ENCODE results near the gene EVC2.
"Not testable (repeated sequence)": the region's sequence is repeated elsewhere in the genome, so short reads cannot be mapped to it uniquely, and the experiment has no call there.

Gene EVC2

DNA sequence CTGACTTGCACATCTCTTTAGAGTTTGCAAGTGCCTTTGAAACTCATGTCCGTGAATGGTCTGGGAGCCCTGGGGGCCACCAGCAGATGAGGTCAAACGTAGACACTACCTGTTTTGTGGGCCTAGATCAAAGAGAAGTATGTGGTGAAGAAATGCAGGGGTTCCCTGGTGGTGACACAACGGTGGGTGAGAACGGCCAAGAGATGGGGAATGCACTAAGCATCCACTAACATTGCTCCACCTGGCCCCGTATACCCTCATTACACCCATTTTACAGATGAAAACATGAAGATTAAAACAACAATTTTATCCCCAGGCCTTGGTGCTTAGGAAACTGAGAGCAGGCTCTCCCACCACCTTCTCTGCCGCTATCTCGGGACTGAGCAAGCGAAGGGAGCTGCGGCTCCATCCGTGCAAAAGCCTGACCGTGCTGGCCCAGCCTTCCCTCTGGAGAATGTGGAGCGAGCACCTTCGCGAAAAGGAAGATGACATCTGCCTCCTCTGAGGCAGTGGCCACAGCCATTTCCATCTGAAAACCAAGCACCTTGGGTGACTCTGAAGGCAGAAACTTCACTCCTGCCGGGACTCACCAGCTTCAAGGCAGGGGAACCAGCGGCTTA is 91.9 kb downstream of the EVC2 start:
- DNase-seq = no peak

- DNase-seq = no peak
These were observed 92.8 kb downstream of the EVC2 start for GRCh38 chr4:5615496-5616075.

GRCh38 chr4:5611750-5612149 is 96.6 kb downstream of the EVC2 start:
- DNase-seq = no peak

DNA sequence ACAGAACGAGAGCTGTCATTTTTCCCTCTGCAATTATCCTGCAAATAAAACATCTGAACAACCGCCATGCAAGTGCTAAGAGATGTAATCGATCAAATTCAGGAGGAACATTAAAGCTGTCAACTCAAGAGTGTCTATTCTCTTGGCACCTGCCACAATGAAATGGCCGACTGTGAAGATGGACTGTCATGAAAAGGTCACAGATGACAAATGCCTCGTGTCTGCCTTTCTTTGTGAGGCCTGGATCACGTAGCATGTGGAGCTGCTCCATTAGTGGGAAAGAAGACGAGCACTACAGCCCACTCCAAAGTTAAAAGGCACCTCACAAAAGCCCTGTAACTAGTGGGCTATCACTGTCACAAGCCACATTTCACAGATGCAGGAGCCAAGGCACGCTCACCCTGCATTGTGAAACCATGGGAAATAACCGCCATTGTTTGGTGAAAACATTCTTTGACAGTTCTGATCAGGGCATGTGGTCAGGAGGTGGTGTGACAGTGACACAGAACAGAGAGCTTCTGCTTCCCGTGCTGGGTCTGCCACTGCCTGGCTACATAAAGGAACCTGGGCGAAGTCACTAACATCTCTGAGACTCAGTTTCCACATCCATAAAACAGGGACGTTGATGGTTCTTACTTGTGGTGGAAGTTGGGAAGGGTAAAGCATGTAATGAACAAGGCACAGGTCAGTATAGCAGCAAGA is 98.9 kb downstream of the EVC2 start:
- DNase-seq = no peak

GRCh38 chr4:5593828-5594227 is 114.5 kb downstream of the EVC2 start:
- DNase-seq = not testable (repeated sequence)

DNA sequence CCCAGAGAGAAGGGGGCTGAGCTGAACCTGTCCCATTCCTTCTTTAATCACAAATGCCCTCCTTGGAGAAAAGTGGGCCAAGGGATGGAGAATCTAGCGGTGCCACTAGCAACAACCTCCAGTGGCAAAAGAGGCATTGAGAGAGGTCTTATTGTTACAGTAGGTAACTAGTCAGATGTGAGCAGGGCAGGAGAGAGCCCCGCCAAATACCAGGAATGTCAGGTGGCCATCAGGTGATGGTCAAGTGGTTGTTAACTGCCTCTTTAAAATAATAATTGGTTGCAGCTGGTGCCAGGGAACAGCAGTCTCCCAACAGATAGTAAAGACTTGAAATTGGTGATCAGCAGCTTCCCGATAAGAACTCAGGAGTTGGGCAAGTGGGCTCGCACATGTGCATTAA is 116.1 kb downstream of the EVC2 start:
- no peak for DNase-seq

GRCh38 chr4:5589495-5589894 is 118.9 kb downstream of the EVC2 start:
- no peak for DNase-seq

DNA sequence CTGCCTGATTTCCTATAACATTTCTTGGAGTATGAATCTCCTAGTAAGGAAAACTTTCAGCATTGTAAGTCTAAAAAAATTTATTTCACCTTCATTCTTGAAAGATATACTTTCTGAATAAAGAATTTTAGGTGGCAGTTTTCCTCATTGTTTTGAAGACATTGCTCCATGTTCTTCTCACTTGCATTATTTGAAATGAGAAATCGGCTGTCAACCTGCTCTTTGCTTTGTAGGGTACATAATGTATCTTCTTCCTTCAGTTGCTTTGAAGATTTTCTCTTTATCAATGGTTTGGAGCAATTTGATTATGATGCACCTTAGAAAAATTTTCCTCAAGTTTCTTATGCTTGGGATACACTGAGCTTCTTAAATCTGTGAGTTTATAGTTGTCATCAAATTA is 120.3 kb downstream of the EVC2 start:
- DNase-seq = no peak

GRCh38 chr4:5575941-5576340 is 132.4 kb downstream of the EVC2 start:
- DNase-seq = no peak

DNA sequence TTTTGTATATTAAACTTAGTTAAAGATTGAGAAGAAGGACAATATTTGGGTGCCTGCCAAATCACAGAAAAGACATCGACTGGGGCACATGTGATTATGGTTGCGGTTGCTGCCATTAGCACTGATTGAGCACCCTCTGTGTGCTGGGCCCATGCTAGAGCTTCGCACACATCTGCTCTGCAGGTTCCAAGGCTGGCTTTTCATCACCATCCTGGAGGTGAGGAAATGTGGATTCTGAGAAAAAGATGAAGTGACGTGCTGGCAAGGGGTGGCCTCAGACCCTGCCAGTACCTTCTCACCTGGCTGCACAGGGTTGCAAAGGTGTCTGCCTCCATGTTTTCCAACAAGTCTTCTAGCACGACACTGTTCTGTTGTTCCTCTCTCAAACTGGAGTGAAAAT is 134.0 kb downstream of the EVC2 start:
- DNase-seq = no peak

- DNase-seq = no peak
These were observed 134.4 kb downstream of the EVC2 start for GRCh38 chr4:5573965-5574364.

DNA sequence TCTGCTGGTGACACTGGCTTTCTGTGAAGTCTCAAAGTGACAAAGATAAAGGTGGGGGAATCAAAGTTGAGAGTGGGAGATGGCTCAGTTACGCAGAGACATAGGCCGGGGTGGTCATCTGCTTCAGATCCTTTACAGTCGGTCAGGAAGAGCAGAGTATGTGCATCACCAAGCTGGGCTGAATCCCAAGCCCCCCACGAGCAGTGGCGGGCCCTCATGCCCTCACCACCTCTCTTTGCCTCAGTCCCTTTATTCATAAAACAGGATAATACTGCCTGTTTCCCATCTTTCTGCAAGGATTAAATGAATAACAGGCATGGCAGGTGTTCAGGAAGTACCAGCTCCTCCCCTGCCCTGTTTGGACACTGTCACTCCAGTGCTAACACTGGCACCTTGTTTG is 135.6 kb downstream of the EVC2 start:
- DNase-seq = no peak

DNA sequence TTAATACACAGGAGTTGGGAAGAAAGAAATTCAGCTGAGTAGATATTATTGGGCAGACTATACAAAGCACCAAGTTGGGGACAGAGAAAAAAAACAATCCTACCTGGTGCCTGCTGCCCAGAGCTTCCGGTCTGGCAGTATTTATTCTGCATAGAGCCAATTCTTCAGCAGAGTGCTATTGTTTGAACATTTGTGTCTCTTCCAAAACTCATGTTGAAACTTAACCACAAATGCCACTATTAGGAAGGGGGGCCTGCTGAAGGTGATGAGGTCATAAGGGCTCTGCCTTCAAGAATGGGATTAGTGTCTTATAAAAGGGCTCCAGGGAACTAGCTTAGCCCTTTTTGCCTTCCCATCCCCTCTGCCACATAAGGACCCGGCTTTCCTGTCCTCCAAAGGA is 136.2 kb downstream of the EVC2 start:
- no peak for DNase-seq

- no peak for DNase-seq
These were observed 136.7 kb downstream of the EVC2 start for GRCh38 chr4:5571646-5572045.

- DNase-seq = no peak
These were observed 138.9 kb downstream of the EVC2 start for GRCh38 chr4:5569451-5569850.

DNA sequence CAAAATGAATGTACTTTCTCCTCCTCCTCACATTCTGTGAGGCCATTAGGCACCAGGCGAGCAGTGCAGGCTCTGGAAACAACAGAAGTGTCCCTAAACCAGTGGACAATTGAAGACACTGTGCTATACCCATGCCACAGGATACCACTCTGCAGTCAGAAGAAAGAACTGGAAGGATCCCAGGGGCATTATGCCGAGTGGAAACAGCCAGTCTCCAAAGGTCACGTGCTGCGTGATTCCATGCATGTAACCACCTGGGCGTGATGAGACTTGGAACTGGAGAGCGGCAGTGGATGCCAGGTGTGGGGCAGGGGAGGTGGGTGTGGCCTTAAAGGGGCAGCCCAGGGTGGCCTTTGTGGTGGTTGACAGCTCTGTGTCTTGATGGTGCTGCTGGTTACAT is 139.4 kb downstream of the EVC2 start:
- DNase-seq = peak; percentile 61

GRCh38 chr4:5568336-5568735 is 140.0 kb downstream of the EVC2 start:
- no peak for DNase-seq

DNA sequence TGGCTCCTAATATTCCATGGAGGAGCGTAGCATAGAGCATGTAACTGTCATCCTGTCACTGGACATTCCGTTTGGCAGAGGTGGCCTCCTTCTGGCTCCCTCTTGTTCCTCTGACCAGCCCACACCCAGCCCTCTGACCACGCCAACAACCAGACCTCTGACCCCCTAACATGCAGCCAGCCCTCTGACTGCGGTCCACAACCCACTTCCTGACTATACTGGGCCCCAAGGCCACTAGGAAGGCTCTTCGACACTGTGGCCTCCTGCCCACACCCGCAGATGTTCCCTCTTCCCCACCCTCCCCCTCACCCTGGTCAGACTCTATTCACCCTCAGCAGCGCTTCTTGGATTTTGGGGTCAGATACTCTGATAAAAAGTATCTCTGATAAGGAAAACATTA is 141.4 kb downstream of the EVC2 start:
- DNase-seq = no peak

GRCh38 chr4:5566526-5566925 is 141.8 kb downstream of the EVC2 start:
- no peak for DNase-seq

DNA sequence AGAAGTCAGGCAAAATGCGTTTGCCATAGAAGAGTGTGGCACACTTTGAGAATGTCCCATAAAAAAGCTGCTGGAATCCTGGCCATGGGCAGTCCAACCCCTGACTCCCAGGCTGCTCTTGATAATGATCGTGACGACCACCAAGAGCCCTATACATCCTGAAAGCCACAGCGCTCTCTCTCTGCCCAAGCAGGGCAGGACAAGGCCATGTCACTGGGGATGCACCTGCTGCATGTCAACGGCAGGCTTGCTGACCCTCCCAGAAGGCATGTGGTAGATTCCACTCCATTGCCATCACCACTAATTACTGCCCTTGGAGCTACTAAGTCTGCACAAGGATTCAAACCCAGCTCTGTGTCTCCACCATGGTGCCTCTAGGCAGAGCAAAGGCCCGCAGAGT is 144.5 kb downstream of the EVC2 start:
- DNase-seq = no peak

GRCh38 chr4:5562476-5562875 is 145.9 kb downstream of the EVC2 start:
- no peak for DNase-seq

- DNase-seq = no peak
These were observed 147.1 kb downstream of the EVC2 start for GRCh38 chr4:5561286-5561685.

DNA sequence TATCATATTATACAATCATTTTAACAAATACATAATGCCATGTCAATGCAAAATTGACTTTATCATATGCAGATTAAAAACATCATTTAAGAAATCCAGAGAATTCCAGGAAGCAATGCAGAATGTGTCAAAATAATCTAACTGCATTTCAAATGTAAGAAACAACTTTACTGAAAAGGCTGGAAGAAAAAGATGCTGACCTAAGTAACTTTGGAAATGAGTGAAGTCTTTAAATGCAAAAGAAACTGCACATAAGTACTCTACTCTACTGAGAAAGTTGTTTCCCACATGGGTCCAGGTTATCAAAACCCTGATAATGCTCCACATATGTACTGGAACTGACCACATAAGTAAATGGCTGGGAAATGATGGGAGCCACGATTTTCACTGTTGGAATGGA is 149.9 kb downstream of the EVC2 start:
- DNase-seq = no peak

DNA sequence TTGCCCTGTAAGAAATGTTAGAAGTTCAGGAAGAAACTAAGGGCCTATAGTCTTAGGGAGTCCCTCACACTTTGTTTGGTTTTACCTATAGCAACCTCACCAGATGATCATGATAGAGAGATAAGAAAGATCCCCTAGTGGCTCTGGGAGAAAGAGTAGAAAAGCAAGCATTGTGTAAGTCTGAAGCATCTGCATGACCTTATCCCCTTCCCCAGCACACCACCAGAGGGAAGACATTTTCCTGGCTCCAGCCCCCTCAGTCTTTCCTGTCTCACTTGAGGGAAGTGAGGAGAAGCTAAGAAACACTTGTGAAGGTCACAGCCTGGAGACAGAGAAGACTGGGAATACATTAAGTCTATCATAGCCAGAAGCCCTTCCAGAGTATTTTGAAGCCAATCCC is 154.0 kb downstream of the EVC2 start:
- DNase-seq = no peak

- no peak for DNase-seq
These were observed 154.6 kb downstream of the EVC2 start for GRCh38 chr4:5553801-5554200.

Data from NCI-H526 treated with DMSO at 0.1 percent for 48 hours (cell line).